ENCODE measurements around the gene WDR45B.

DNA sequence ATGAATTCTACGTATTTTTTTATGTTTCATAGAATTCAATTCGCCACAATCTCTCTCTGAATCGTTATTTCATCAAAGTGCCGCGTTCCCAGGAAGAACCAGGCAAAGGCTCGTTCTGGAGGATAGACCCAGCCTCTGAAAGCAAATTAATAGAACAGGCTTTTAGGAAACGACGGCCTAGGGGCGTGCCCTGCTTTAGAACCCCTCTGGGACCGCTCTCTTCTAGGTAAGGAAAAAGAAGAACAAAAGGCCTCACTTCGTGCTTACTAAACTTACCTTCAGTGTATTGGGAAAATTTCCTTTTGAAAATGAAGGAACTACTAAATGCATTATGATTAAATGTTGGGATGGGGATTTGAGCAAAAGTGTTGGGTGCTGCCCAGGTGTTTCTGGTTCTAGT lies 65.5 kb downstream of the WDR45B start:
- TF ChIP-seq CTCF (conservative IDR thresholded peaks at IDR 0.05; ENCODE audit: low read length) (no peak), EZH2phosphoT487 (IDR thresholded peaks at IDR 0.05; ENCODE audit: borderline replicate concordance, low read depth, low read length) (no peak)
